Measurements from ENCODE around the gene AKT2. TPM values are rescaled to one million over a fixed set of nuclear protein-coding genes. Genes with fewer than 3 reads are reported as not detected.

AKT2 gene
- total and polyA plus RNA-seq, 2 of the 8 experiments (the other 6 are each of a cell fraction or from before 2014, with no cell fraction given): 151 to 183 TPM

GRCh38 chr19:40284501-40285352 is at the start of gene AKT2 (continued):
- no peak for TF ChIP-seq ATF2 (IDR thresholded peaks at IDR 0.05; ENCODE audit: low read length)
- TF ChIP-seq EP300 (IDR thresholded peaks at IDR 0.05; ENCODE audit: borderline replicate concordance in 1 of 2, low read depth in 2 of 2, low read length in 2 of 2): peak in 1 of 2 experiments; percentile 98; a peak in 2 of 3 replicates
- TF ChIP-seq BCL11A (IDR thresholded peaks at IDR 0.05; ENCODE audit: low read depth in 2 of 2, low read length in 2 of 2): no peak
- TF ChIP-seq TCF12 (IDR thresholded peaks at IDR 0.05; ENCODE audit: low read depth, low read length): no peak
- TF ChIP-seq CTBP2 (IDR thresholded peaks at IDR 0.05; ENCODE audit: borderline replicate concordance, insufficient read depth, insufficient read length, low read length): no peak
- TF ChIP-seq USF2 (IDR thresholded peaks at IDR 0.05; ENCODE audit: low read length): no peak
- peak; percentile 58; the same call in 1 of the 2 replicates for TF ChIP-seq TAF1 (IDR thresholded peaks at IDR 0.05; ENCODE audit: low read depth, low read length)
- no peak for TF ChIP-seq HDAC2 (IDR thresholded peaks at IDR 0.05; ENCODE audit: borderline replicate concordance in 1 of 2, low read depth in 2 of 2, low read length in 2 of 2)
- no peak for TF ChIP-seq EZH2 (IDR thresholded peaks at IDR 0.05; ENCODE audit: low read depth, low read length, severe bottlenecking)
- TF ChIP-seq SAP30 (IDR thresholded peaks at IDR 0.05; ENCODE audit: insufficient read depth, insufficient replicate concordance, low read length): no peak
- TF ChIP-seq CHD2 (IDR thresholded peaks at IDR 0.05; ENCODE audit: low read length): no peak

Measured in H1 (cell line).